Spleen (tissue), 7 donors: ENCODE results near the gene MGAT4C.

Experiments
- CTCF ChIP-seq, 11 experiments: fragments of 200-600 bp in 7 of 11; fragments of 450-650 bp in 4 of 11; sonication (generic) in 4 of 11; IDR thresholded peaks in 8 of 11; conservative IDR thresholded peaks in 3 of 11; 1 replicate in 7 of 11; 2 replicates in 4 of 11; pipeline versions ENCODE4 v1.4.0 to v1.8.0; 2016 to 2021; ENCODE audit warnings: antibody characterized with exemption in 11 of 11, inconsistent platforms in 4 of 11, mild to moderate bottlenecking in 1 of 11
- POLR2A ChIP-seq, 3 donors: fragments of 450-650 bp; IDR thresholded peaks; one replicate each; pipeline ENCODE4 v1.5.1; 2017; ENCODE audit warnings: antibody characterized with exemption in 3 of 3, mild to moderate bottlenecking in 1 of 3
- donor health status: DM: no; HTN: no; CAD: no; lungs with moderate emphysema.
- donor health status: DM: no; HTN: no; CAD: no.
- donor health status: DM: no; HTN: no; CAD: no.

- no peak for TF ChIP-seq CTCF (IDR thresholded peaks at IDR 0.05 in 8 of 11, conservative IDR thresholded peaks at IDR 0.05 in 3 of 11)
- no peak for TF ChIP-seq POLR2A (IDR thresholded peaks at IDR 0.05)
These were observed 270.2 kb downstream of the MGAT4C start for GRCh38 chr12:85985996-85986395.
